EL (cell line): ENCODE data around the gene TRDN.
"Not testable (repeated sequence)": the region's sequence is repeated elsewhere in the genome, so short reads cannot be mapped to it uniquely, and the experiment has no call there.

Source experiments
- DNase-seq: peaks from one replicate; pipeline ENCODE4 v3.0.0-alpha.2; 2016

Gene TRDN

GRCh38 chr6:123629258-123629941 lies 7.3 kb downstream of the TRDN start:
- no peak for DNase-seq

- no peak for DNase-seq
Observed at GRCh38 chr6:123625696-123626095, 11.1 kb downstream of the TRDN start.

- no peak for DNase-seq
Observed at GRCh38 chr6:123622780-123623179, 14.0 kb downstream of the TRDN start.

GRCh38 chr6:123619156-123619555 lies 17.6 kb downstream of the TRDN start:
- DNase-seq: no peak

GRCh38 chr6:123616942-123617341 lies 19.8 kb downstream of the TRDN start:
- no peak for DNase-seq

GRCh38 chr6:123616016-123616415 lies 20.7 kb downstream of the TRDN start:
- DNase-seq: no peak

GRCh38 chr6:123610779-123611178 lies 26.0 kb downstream of the TRDN start:
- no peak for DNase-seq

GRCh38 chr6:123604067-123604466 lies 32.7 kb downstream of the TRDN start:
- no peak for DNase-seq

- DNase-seq: no peak
Observed at GRCh38 chr6:123598011-123598410, 38.7 kb downstream of the TRDN start.

GRCh38 chr6:123594776-123595175 lies 42.0 kb downstream of the TRDN start:
- DNase-seq: no peak

- no peak for DNase-seq
Observed at GRCh38 chr6:123592426-123592825, 44.3 kb downstream of the TRDN start.

GRCh38 chr6:123589973-123590372 lies 46.8 kb downstream of the TRDN start:
- no peak for DNase-seq

GRCh38 chr6:123589317-123589716 lies 47.4 kb downstream of the TRDN start:
- no peak for DNase-seq

GRCh38 chr6:123588546-123588895 lies 48.2 kb downstream of the TRDN start:
- no peak for DNase-seq

- no peak for DNase-seq
Observed at GRCh38 chr6:123587838-123588545, 48.8 kb downstream of the TRDN start.

GRCh38 chr6:123587407-123587806 lies 49.3 kb downstream of the TRDN start:
- not testable (repeated sequence) for DNase-seq

- no peak for DNase-seq
Observed at GRCh38 chr6:123580331-123580730, 56.4 kb downstream of the TRDN start.

GRCh38 chr6:123575188-123575587 lies 61.6 kb downstream of the TRDN start:
- no peak for DNase-seq

- DNase-seq: no peak
Observed at GRCh38 chr6:123570813-123571684, 65.7 kb downstream of the TRDN start.

GRCh38 chr6:123569575-123569974 lies 67.2 kb downstream of the TRDN start:
- no peak for DNase-seq

- no peak for DNase-seq
Observed at GRCh38 chr6:123565529-123565928, 71.2 kb downstream of the TRDN start.

- DNase-seq: no peak
Observed at GRCh38 chr6:123564361-123564760, 72.4 kb downstream of the TRDN start.

GRCh38 chr6:123562677-123563076 lies 74.1 kb downstream of the TRDN start:
- DNase-seq: no peak

- no peak for DNase-seq
Observed at GRCh38 chr6:123562264-123562663, 74.5 kb downstream of the TRDN start.
